BLaER1 (cell line): ENCODE data around the gene C1QL4.
"Not testable (repeated sequence)": the region's sequence is repeated elsewhere in the genome, so short reads cannot be mapped to it uniquely, and the experiment has no call there.

Source experiments
- H3K27ac ChIP-seq: shearing (Covaris generic); formaldehyde crosslinking; 2 replicates; pipeline ENCODE4 v1.8.1; 2022
- H3K27me3 ChIP-seq: shearing (Covaris generic); formaldehyde crosslinking; 2 replicates; pipeline ENCODE4 v1.8.1; 2022
- H3K36me3 ChIP-seq: shearing (Covaris generic); formaldehyde crosslinking; 2 replicates; pipeline ENCODE4 v1.8.1; 2022
- H3K4me1 ChIP-seq: shearing (Covaris generic); formaldehyde crosslinking; 2 replicates; pipeline ENCODE4 v1.8.1; 2022
- H3K4me2 ChIP-seq: shearing (Covaris generic); formaldehyde crosslinking; 2 replicates; pipeline ENCODE4 v1.8.1; 2022
- H3K4me3 ChIP-seq: shearing (Covaris generic); formaldehyde crosslinking; 2 replicates; pipeline ENCODE4 v1.8.1; 2022
- H3K9ac ChIP-seq: shearing (Covaris generic); formaldehyde crosslinking; 2 replicates; pipeline ENCODE4 v1.8.1; 2022
- H3K9me3 ChIP-seq: shearing (Covaris generic); formaldehyde crosslinking; 2 replicates; pipeline ENCODE4 v1.8.1; 2022
- H4K20me1 ChIP-seq: shearing (Covaris generic); formaldehyde crosslinking; 2 replicates; pipeline ENCODE4 v1.8.1; 2022
- Cebpa-rat ChIP-seq: shearing (Covaris generic); IDR thresholded peaks from 2 replicates; pipeline ENCODE4 v1.8.1; 2022

Gene C1QL4

GRCh38 chr12:49294086-49294803 is 42.7 kb downstream of the C1QL4 start:
- Histone ChIP-seq H3K4me3 (no peak overlapping the region; the same call in 1 of the 2 replicates), H3K4me2 (peak overlapping the region; percentile 75), H3K27me3 (peaks cover 71% of the 10 kb centered on the region), H3K4me1 (peaks cover 34% of the 10 kb centered on the region), H3K9ac (no peak overlapping the region), H3K9me3 (no peaks in the 10 kb centered on the region), H3K27ac (no peak overlapping the region), H4K20me1 (peaks cover 31% of the 10 kb centered on the region), H3K36me3 (no peaks in the 10 kb centered on the region)
- TF ChIP-seq Cebpa-rat, result no peak

- Histone ChIP-seq H3K4me1 (peaks cover 34% of the 10 kb centered on the region), H3K9me3 (no peaks in the 10 kb centered on the region), H3K27ac (no peak overlapping the region), H3K4me2 (no peak overlapping the region), H3K27me3 (peaks cover 62% of the 10 kb centered on the region), H4K20me1 (peaks cover 31% of the 10 kb centered on the region), H3K9ac (no peak overlapping the region), H3K36me3 (no peaks in the 10 kb centered on the region), H3K4me3 (no peak overlapping the region)
- no peak for TF ChIP-seq Cebpa-rat
These were observed 43.7 kb downstream of the C1QL4 start for GRCh38 chr12:49293056-49293956.

GRCh38 chr12:49292729-49293055 is 44.3 kb downstream of the C1QL4 start:
- TF ChIP-seq Cebpa-rat, result no peak
- Histone ChIP-seq H3K4me3 (no peak overlapping the region), H4K20me1 (peaks cover 31% of the 10 kb centered on the region), H3K27me3 (peaks cover 56% of the 10 kb centered on the region), H3K9me3 (no peaks in the 10 kb centered on the region), H3K9ac (no peak overlapping the region), H3K4me2 (no peak overlapping the region), H3K36me3 (no peaks in the 10 kb centered on the region), H3K4me1 (peaks cover 34% of the 10 kb centered on the region), H3K27ac (no peak overlapping the region)

- no peak for TF ChIP-seq Cebpa-rat
- H3K4me3 ChIP-seq, result no peak overlapping the region
- no peaks in the 10 kb centered on the region for H3K9me3 ChIP-seq
These were observed 47.9 kb downstream of the C1QL4 start for GRCh38 chr12:49288922-49289555.

GRCh38 chr12:49288412-49288853 is 48.6 kb downstream of the C1QL4 start:
- H3K4me3 ChIP-seq, result no peak overlapping the region
- H4K20me1 ChIP-seq, result no peaks in the 10 kb centered on the region; the same call in 1 of the 2 replicates
- H3K4me1 ChIP-seq, result 0 out of 2 replicates have a peak, but pooled peaks cover 4% of the 10 kb centered on the region
- no peak overlapping the region for H3K27ac ChIP-seq
- H3K27me3 ChIP-seq, result peaks cover 14% of the 10 kb centered on the region
- H3K4me2 ChIP-seq, result no peak overlapping the region
- no peak for TF ChIP-seq Cebpa-rat
- no peak overlapping the region for H3K9ac ChIP-seq
- H3K36me3 ChIP-seq, result no peaks in the 10 kb centered on the region
- no peaks in the 10 kb centered on the region for H3K9me3 ChIP-seq

More at GRCh38 chr12:49288922-49289555, 47.9 kb downstream of the C1QL4 start:
- Histone ChIP-seq H3K4me1 (0 out of 2 replicates have a peak, but pooled peaks cover 7% of the 10 kb centered on the region), H3K9ac (no peak overlapping the region), H3K36me3 (no peaks in the 10 kb centered on the region), H4K20me1 (peaks cover under 1% of the 10 kb centered on the region; the same call in 1 of the 2 replicates), H3K27ac (no peak overlapping the region), H3K27me3 (peaks cover 20% of the 10 kb centered on the region), H3K4me2 (no peak overlapping the region)

GRCh38 chr12:49287876-49288275 is 49.1 kb downstream of the C1QL4 start:
- H3K9ac ChIP-seq, result no peak overlapping the region
- H3K27ac ChIP-seq, result no peak overlapping the region
- no peak overlapping the region for H3K4me3 ChIP-seq
- H3K36me3 ChIP-seq, result no peaks in the 10 kb centered on the region
- TF ChIP-seq Cebpa-rat, result no peak
- H3K4me2 ChIP-seq, result no peak overlapping the region
- H4K20me1 ChIP-seq, result no peaks in the 10 kb centered on the region; the same call in 1 of the 2 replicates
- no peaks in the 10 kb centered on the region for H3K4me1 ChIP-seq
- peaks cover 8% of the 10 kb centered on the region for H3K27me3 ChIP-seq
- no peaks in the 10 kb centered on the region for H3K9me3 ChIP-seq

- no peak overlapping the region for H3K9ac ChIP-seq
- no peaks in the 10 kb centered on the region for H4K20me1 ChIP-seq
- TF ChIP-seq Cebpa-rat, result no peak
- H3K36me3 ChIP-seq, result no peaks in the 10 kb centered on the region
- peaks cover 25% of the 10 kb centered on the region for H3K4me1 ChIP-seq
- no peaks in the 10 kb centered on the region for H3K9me3 ChIP-seq
- no peak overlapping the region for H3K4me3 ChIP-seq
- no peak overlapping the region for H3K27ac ChIP-seq
- no peaks in the 10 kb centered on the region for H3K27me3 ChIP-seq
- no peak overlapping the region for H3K4me2 ChIP-seq
These were observed 52.3 kb downstream of the C1QL4 start for GRCh38 chr12:49284672-49285071.

- Histone ChIP-seq H3K9me3 (no peaks in the 10 kb centered on the region), H3K4me1 (peaks cover 25% of the 10 kb centered on the region), H4K20me1 (no peaks in the 10 kb centered on the region), H3K27me3 (no peaks in the 10 kb centered on the region), H3K27ac (no peak overlapping the region), H3K4me3 (no peak overlapping the region), H3K4me2 (no peak overlapping the region), H3K9ac (no peak overlapping the region), H3K36me3 (no peaks in the 10 kb centered on the region)
- no peak for TF ChIP-seq Cebpa-rat
These were observed 53.2 kb downstream of the C1QL4 start for GRCh38 chr12:49283541-49284429.

GRCh38 chr12:49282740-49283375 is 54.1 kb downstream of the C1QL4 start:
- H3K4me1 ChIP-seq, result peaks cover 25% of the 10 kb centered on the region
- H3K27ac ChIP-seq, H3K27me3 ChIP-seq, H3K9me3 ChIP-seq, H3K9ac ChIP-seq, H3K4me2 ChIP-seq, H3K36me3 ChIP-seq, H3K4me3 ChIP-seq, H4K20me1 ChIP-seq: not testable (repeated sequence)
